A204.1 (cell line): ENCODE data around the gene DGUOK.

Experiments used
- FAIRE-seq: peaks from 2 replicates; lab custom pipeline; 2012; peaks lifted over from hg19 to GRCh38; lab: Jason Lieb, UNC

The DGUOK gene

GRCh38 chr2:73947412-73948018 lies 20.8 kb downstream of the DGUOK start:
- no peak for FAIRE-seq

- FAIRE-seq: no peak
These were observed 23.1 kb downstream of the DGUOK start for GRCh38 chr2:73949802-73950201.

GRCh38 chr2:73952499-73953446 lies 26.1 kb downstream of the DGUOK start:
- no peak for FAIRE-seq

- no peak for FAIRE-seq
These were observed 29.7 kb downstream of the DGUOK start for GRCh38 chr2:73956218-73956865.

- no peak for FAIRE-seq
These were observed 34.6 kb downstream of the DGUOK start for GRCh38 chr2:73961274-73961673.

GRCh38 chr2:73961823-73962615 lies 35.3 kb downstream of the DGUOK start:
- FAIRE-seq: no peak

- no peak for FAIRE-seq
These were observed 36.1 kb downstream of the DGUOK start for GRCh38 chr2:73962798-73963197.

- no peak for FAIRE-seq
These were observed 36.9 kb downstream of the DGUOK start for GRCh38 chr2:73963385-73964120.

GRCh38 chr2:73964223-73964622 lies 37.5 kb downstream of the DGUOK start:
- no peak for FAIRE-seq

- no peak for FAIRE-seq
These were observed 38.4 kb downstream of the DGUOK start for GRCh38 chr2:73965053-73965452.

GRCh38 chr2:73968357-73968937 lies 41.8 kb downstream of the DGUOK start:
- no peak for FAIRE-seq

- FAIRE-seq: no peak
These were observed 42.7 kb downstream of the DGUOK start for GRCh38 chr2:73969356-73969755.

- FAIRE-seq: no peak
These were observed 43.6 kb downstream of the DGUOK start for GRCh38 chr2:73970141-73970803.

GRCh38 chr2:73970850-73971471 lies 44.3 kb downstream of the DGUOK start:
- no peak for FAIRE-seq

GRCh38 chr2:73971722-73972121 lies 45.0 kb downstream of the DGUOK start:
- no peak for FAIRE-seq

- FAIRE-seq: no peak
These were observed 46.2 kb downstream of the DGUOK start for GRCh38 chr2:73972846-73973245.

GRCh38 chr2:73975731-73976130 lies 49.1 kb downstream of the DGUOK start:
- no peak for FAIRE-seq

- no peak for FAIRE-seq
These were observed 50.1 kb downstream of the DGUOK start for GRCh38 chr2:73976803-73977202.

- no peak for FAIRE-seq
These were observed 50.8 kb downstream of the DGUOK start for GRCh38 chr2:73977466-73977865.

GRCh38 chr2:73979021-73979420 lies 52.3 kb downstream of the DGUOK start:
- FAIRE-seq: no peak
